ACHN (cell line): ENCODE data around the gene ZIC5.
"Not testable (repeated sequence)": the region's sequence is repeated elsewhere in the genome, so short reads cannot be mapped to it uniquely, and the experiment has no call there.

Source experiments
- DNase-seq: peaks from one replicate; pipeline ENCODE4 v3.0.0-alpha.2; 2015
- in situ Hi-C: cut with HindIII; loops from 2 replicates; pipeline ENCODE4 v1.10.0; 2017; ENCODE audit warnings: low sequenced_read_pairs, low pct_ligation_motif_present, low pct_unique_long_range_greater_than_20kb

Gene ZIC5

DNA sequence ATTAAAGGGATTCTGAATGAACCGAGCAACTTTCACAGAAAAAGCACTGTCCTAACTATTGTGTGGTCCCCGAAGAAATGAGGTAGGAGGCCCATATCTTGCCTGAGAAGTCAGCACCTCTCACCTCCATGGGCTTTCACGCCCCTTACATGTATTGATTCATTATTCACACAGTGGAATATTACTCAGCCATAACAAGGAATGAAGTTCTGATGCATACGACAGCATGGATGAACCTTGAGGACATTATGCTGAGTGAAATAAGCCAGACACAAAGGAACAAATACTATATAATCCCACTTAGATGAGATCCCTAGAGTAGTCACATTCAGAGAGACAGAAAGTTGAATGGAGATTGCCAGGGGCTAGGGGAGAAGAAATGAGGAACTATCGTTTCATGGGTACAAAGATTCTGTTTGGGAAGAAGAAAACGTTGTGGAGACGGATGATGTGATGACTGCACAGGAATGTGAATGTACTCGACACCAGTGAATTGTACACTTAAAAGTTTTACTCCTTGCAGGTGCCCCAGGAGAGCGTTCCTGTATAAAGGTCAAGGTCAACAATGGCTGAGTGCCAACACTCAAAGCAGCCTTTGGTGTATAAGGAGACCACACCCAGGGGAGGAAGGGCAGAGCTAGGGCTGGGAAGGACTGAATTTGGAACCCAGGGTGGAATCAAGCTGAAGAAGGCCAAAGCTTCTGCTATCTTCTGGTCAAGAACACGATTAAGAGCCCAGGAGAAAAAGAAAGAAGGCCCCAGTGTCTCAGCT lies 22.5 kb downstream of the ZIC5 start:
- DNase-seq = no peak
- in situ Hi-C loops = no loop called here

DNA sequence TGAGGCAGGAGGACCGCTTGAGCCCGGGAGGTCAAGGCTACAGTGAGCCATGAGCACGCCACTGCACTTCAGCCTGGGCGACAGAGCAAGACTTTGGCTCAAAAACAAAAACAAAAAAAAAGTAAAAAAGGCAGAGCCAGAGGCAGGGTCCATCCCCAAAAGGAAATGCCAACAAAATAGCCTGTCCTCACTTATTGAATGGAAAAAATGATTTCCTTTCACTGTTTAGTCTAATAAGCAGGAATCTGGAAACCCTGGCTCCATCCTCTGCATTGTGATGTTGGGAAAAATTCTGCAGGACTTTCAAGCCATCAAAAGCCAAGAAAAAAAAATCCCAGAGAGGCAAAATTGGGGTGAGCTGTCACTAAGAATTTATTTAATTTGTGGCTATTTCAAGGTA lies 23.2 kb downstream of the ZIC5 start:
- DNase-seq = no peak
- in situ Hi-C loops = no loop called here

DNA sequence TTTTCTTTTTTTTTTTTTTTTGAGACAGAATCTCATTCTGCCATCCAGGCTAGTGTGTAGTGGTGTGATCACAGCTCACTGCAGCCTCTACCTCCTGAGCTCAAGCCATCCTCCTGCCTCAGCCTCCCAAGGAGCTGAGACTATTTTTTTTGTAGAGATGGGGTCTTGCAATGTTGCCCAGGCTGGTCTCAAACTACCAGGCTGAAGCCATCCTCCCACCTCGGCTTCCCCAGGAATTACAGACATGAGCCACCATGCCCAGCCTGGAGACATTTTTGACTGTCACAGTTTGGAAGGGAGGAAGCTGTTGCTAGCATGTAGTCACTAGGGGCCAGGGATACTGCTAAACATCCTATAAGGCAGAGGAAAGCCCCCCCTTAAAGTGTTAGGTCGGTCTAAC lies 23.9 kb downstream of the ZIC5 start:
- no peak for DNase-seq
- in situ Hi-C loops = no loop called here

DNA sequence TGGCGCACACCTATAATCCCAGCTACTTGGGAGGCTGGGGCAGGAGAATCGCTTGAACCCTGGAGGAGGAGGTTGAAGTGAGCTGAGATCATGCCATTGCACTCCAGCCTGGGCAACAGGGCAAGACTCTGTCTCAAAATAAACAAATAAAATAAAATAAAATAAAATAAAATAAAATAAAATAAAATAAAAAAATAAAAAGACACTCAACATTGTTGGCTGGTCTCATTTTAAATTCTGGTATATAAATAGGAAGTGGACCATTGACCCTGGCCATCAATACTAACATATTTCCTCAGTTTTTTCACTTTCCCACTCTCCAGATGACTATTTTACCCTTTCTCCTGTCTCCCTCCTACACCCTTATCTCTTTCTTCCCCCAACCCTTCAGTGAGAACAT lies 26.1 kb downstream of the ZIC5 start:
- in situ Hi-C loops, DNase-seq: not testable (repeated sequence)

- DNase-seq = no peak
- in situ Hi-C loops = no loop called here
These were observed 27.0 kb downstream of the ZIC5 start for GRCh38 chr13:99944606-99945005.

DNA sequence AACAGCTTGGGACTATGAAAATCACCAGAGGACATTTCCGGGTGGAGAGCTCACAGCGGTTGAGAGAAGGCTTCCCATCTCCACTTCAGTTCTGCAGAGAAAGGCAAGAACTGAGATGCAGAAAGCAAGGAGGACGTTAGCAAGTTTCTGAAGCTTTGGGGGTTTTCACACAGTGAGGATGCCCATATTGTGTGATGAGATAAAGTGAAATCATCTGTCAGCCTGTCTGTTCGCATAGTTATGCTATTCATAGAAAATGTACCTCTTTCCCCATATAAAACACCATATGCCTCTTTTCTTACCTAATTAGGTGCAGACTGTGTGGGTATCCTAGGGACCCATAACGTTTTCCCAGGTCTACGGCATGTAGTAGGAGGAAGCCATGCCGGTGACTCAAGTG lies 27.5 kb downstream of the ZIC5 start:
- in situ Hi-C loops = no loop called here

GRCh38 chr13:99941911-99942310 lies 29.7 kb downstream of the ZIC5 start:
- in situ Hi-C loops = no loop called here

More for the DNA sequence above, 27.5 kb downstream of the ZIC5 start:
- DNase-seq = no peak

DNA sequence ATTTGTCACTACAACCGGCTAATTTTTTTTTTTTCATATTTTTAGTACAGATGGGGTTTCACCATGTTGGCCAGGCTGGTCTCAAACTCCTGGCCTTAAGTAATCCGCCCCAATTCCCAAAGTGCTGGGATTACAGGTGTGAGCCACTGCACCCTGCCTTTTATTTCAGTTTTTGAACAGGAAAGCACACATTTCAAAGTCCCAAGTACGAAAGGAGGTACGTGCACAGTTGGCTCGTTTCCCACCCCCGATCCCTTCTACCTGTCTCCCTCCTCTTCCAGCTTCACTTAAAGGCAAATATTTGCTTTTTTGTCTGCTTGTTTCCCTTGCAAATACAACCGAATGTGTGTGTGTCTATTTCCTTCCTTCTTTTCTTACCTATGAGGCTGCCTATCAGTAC lies 30.5 kb downstream of the ZIC5 start:
- DNase-seq = no peak
- in situ Hi-C loops = no loop called here

More at GRCh38 chr13:99941911-99942310, 29.7 kb downstream of the ZIC5 start:
- DNase-seq = no peak

DNA sequence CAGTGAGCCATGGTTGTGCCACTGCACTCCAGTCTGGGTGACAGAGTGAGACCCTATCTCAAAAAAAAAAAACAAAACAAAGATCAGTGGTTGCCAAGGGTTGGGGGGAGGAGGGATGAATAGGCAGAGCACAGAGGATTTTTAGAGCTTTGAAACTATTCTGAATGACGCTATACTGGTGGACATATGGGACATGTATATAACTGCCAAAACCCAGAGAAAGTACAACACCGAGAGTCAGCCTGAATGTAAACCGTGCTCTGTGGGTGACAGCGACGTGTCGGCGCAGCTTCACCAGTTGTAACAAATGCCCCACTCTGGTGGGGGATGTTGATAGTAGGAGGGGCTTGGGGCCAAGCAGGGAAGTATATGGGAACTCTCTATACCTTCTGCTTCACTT lies 32.9 kb downstream of the ZIC5 start:
- DNase-seq = no peak
- in situ Hi-C loops = no loop called here

GRCh38 chr13:99935772-99936171 lies 35.8 kb downstream of the ZIC5 start:
- in situ Hi-C loops = no loop called here
- DNase-seq = no peak

DNA sequence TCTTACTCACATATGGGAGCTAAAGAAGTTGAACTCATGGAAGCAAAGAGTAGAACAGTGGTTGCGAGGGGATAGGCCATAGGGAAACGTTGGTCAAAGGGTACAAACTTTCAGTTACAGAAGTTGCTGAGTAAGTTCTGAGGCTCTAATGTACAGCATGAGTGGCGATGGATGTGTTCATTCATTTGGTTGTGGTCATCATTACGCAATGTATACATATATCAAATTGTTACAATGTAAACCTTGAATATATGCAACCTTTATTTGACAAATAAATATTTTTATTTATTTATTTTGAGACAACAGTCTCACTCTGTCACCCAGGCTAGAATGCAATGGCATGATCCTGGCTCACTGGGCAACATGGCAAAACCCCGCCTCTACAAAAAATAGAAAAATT lies 38.7 kb downstream of the ZIC5 start:
- in situ Hi-C loops = no loop called here
- no peak for DNase-seq

- in situ Hi-C loops = no loop called here
- DNase-seq = no peak
These were observed 40.6 kb downstream of the ZIC5 start for GRCh38 chr13:99930925-99931324.

DNA sequence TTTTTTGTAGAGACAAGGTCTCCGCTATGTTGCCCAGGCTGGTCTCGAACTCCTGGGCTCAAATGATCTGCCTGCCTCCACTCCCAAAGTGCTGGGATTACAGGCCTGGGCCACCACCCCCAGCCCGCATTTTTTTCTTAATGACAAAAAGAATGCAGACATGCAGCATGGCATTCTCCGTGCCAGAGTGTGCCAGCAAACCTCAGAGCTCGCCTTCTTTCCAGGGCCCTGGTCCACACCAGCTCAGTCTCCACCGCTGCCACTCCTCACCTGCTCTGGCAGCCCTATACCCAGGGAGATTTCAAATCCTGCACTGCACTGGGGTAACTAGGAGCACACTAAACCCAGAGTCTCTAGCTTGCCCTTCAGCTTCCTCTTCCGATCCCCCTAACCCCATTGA lies 41.7 kb downstream of the ZIC5 start:
- in situ Hi-C loops = no loop called here

GRCh38 chr13:99926014-99926731 lies 45.4 kb downstream of the ZIC5 start:
- DNase-seq = peak; percentile 15
- in situ Hi-C loops = no loop called here

More for the DNA sequence above, 41.7 kb downstream of the ZIC5 start:
- DNase-seq = no peak

DNA sequence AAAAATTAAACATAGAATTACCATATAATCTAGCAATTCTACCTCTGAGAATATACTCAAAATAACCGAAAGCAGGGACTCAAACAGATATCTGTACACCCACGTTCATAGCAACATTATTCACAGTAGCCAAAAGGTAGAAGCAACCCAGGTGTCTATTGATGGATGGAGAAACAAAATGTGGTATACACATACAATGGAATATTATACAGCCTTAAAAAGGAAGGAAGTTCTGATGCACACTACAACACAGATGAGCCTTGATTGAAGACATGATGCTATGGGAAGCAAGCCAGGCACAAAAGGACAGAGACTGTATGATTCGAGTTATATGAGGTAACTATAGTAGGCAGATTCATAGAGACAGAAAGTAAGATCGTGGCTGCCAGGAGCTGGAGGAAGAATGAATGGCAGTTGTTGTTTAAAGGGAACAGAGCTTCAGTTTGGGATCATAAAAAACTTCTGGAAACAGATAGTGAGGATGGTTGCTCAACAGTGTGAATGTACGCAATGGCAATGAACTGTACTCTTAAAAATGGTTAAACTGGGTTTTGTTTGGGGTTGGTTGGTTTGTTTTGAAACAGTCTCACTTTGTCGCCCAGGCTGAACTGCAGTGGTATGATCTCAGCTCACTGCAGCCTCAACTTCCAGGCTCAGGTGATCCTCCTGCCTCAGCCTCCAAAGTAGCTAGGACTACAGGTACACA lies 47.5 kb downstream of the ZIC5 start:
- no peak for DNase-seq
- in situ Hi-C loops = no loop called here

DNA sequence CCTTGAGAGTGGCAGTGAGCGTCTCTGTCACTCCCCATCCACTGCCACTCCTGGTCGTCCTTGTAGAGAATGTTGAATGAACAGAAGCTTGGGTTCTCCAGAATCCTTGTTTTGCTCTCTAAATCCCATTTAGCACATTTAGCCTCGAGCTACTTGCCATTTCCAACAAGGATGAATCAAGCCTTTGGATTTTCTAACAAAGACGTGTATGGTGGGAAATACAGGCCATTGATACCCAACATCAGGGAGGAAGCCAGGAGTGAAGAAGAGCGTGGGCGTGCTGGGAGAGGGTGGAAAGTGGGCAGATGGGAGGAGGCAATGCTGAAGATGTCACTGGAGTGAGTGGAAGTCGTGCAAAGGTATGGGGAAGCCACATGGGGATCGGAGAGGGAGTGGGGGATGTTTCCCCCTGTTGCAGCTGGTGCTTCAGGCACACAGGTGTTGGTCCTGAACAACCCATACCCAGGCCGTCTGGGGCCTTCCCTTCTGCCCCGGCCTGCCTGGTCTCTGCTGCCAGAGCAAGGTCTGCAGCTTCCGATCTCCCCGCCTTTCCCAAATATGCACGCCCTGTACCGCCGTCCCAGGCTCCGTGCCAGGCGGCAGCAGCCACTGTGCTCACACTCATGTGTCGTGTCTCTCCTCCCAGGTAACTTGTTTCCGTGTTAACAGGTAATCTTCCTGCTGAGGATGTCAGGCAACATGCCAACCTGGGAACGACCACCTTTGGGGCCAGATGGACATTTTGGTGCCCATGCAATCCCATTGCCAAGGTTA lies 48.7 kb downstream of the ZIC5 start:
- in situ Hi-C loops = no loop called here
- no peak for DNase-seq

GRCh38 chr13:99919132-99919531 lies 52.4 kb downstream of the ZIC5 start:
- no peak for DNase-seq
- in situ Hi-C loops = no loop called here

DNA sequence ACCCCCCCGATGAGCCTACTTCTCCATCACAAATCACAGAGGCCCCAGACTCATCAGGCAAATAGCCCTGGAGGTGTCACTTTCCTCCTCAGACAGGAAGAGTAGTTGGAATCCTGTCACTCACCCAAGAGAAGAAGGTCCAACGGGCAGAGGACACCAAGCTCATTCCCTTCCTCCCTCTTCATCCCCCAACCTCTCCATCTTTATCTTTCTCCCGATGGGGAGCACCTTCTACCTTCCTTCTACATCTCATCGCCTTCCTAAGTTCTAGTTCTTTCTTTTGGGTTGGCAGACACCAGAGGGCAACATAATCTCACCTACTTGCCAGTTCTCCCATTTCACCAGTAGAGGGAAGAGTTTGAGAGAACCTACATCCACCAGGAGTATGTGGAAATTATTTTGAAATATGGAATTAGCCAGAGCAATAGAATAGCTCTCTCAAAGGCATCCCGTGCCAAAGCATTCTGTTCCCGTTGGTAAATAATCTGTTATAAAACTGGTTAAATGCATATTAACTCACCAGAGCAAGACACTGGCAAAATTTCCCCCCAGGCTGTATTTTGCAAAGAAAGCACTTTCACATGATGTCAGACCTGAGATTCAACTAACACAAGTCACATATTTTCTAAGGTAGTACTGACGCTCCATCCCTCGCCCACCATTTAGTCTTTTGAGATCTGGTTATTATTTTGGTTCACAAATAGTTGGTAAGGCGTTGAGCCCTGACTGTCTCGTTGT lies 55.0 kb downstream of the ZIC5 start:
- peak; percentile 73 for DNase-seq
- in situ Hi-C loops = no loop called here
